Activated CD8-positive, alpha-beta T cell treated with anti-CD3 and anti-CD28 coated beads for 36 hours (primary cell): ENCODE data around the gene RIIAD1. TPM values are rescaled to one million over a fixed set of nuclear protein-coding genes. Genes with fewer than 3 reads are reported as not detected.
A peak's percentile ranks its signal among the peaks of the same experiment; 100 is the strongest.

Experiments
- ATAC-seq: fragments of 200-7000 bp; cut with Tn5 transposase; one replicate; pipeline ENCODE4 v1.10.0; 2021; ENCODE audit warnings: mild to moderate bottlenecking, moderate library complexity
- CTCF ChIA-PET: fragments of 350-600 bp; sonication (Branson Sonifier 250); formaldehyde crosslinking; loops from one replicate; lab custom pipeline; 2021; ENCODE audit warnings: antibody characterized with exemption; lab: Charles Lee
- POLR2A ChIA-PET: fragments of 350-600 bp; sonication (Branson Sonifier 250); formaldehyde crosslinking; loops from one replicate; lab custom pipeline; 2021; ENCODE audit warnings: antibody characterized with exemption; lab: Charles Lee
- DNase-seq: peaks from one replicate; pipeline ENCODE4 v3.0.0-alpha.2; 2020
- H3K27ac Mint-ChIP-seq: one replicate; pipeline ENCODE4 v1.8.0; 2021; ENCODE audit warnings: mild to moderate bottlenecking, mixed read lengths
- H3K27me3 Mint-ChIP-seq: one replicate; pipeline ENCODE4 v1.8.0; 2021; ENCODE audit warnings: mixed read lengths
- H3K36me3 Mint-ChIP-seq: one replicate; pipeline ENCODE4 v1.8.0; 2021; ENCODE audit warnings: low read depth, mixed read lengths
- H3K4me1 Mint-ChIP-seq: one replicate; pipeline ENCODE4 v1.8.0; 2021; ENCODE audit warnings: low read depth, mixed read lengths
- H3K4me3 Mint-ChIP-seq: one replicate; pipeline ENCODE4 v1.8.0; 2021; ENCODE audit warnings: mild to moderate bottlenecking, moderate library complexity, mixed read lengths
- H3K9me3 Mint-ChIP-seq: one replicate; pipeline ENCODE4 v1.8.0; 2021; ENCODE audit warnings: mixed read lengths
- intact Hi-C: fragments of 100-400 bp; cut with micrococcal nuclease; formaldehyde crosslinking; loops from one replicate; pipeline ENCODE4 v1.10.0; 2022
- total RNA-seq, 2 experiments: library from RNA; stranded (reverse); gene quantifications; one replicate each; pipeline ENCODE4 v1.2.3, GENCODE V29; 2021
- TF ChIP-seq, protein P1 (sequence below): fragments of 200-600 bp; IDR thresholded peaks from one replicate; pipeline ENCODE4 v1.8.0; 2022; ENCODE audit warnings: antibody characterized with exemption, mild to moderate bottlenecking

The RIIAD1 gene
- total RNA-seq, 2 experiments from 2014 or later = not detected

DNA sequence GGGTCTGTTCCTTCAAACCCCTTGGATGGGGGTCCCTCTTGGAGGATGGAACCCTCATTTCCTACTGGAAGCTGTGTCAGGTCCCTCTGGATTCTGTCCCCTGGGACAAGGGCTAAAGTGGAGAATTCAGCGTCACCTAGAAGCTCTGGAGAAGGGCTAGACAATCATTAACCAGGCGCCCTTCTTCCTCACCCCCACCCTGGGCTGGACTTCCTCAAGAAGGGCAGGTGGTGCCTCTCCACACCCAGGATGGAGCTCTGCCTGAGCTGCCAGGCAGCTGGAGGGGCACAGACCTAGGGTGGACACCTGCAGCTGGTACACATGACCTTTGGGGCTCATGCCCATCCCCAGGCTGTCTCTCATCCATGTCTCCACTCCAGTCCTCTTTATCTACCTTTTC, 8.3 kb upstream of the RIIAD1 start:
- intact Hi-C loops = no loop called here
- no peak overlapping the region for H3K4me3 Mint-ChIP-seq
- TF ChIP-seq, protein P1, sequence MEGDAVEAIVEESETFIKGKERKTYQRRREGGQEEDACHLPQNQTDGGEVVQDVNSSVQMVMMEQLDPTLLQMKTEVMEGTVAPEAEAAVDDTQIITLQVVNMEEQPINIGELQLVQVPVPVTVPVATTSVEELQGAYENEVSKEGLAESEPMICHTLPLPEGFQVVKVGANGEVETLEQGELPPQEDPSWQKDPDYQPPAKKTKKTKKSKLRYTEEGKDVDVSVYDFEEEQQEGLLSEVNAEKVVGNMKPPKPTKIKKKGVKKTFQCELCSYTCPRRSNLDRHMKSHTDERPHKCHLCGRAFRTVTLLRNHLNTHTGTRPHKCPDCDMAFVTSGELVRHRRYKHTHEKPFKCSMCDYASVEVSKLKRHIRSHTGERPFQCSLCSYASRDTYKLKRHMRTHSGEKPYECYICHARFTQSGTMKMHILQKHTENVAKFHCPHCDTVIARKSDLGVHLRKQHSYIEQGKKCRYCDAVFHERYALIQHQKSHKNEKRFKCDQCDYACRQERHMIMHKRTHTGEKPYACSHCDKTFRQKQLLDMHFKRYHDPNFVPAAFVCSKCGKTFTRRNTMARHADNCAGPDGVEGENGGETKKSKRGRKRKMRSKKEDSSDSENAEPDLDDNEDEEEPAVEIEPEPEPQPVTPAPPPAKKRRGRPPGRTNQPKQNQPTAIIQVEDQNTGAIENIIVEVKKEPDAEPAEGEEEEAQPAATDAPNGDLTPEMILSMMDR = no peak
- peaks cover 5% of the 10 kb centered on the region for H3K4me1 Mint-ChIP-seq
- peaks cover 29% of the 10 kb centered on the region for H3K27me3 Mint-ChIP-seq
- no peaks in the 10 kb centered on the region for H3K36me3 Mint-ChIP-seq
- POLR2A ChIA-PET = no interaction called here
- DNase-seq (no peak), ATAC-seq (no peak)
- no peaks in the 10 kb centered on the region for H3K9me3 Mint-ChIP-seq
- CTCF ChIA-PET = no interaction called here
- H3K27ac Mint-ChIP-seq = no peak overlapping the region

DNA sequence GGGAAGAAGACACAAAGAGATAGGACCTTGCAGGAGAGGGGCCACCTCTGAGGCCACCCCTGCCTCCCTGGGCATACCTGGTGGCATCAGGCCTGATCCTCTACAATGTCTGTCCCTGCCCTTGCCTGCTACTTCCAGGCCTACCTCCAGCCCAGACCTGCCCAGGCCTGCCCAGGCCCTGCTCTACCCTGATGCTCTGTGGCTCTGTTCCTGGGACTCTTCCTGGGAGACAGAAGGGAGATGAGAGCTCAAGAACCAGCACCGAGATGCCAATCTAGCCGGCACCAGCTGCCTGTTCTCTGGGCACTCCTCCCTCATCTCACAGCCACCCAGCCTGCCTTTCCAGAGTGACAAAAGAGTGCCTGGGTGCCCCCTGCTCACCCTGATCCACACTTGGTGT, 7.4 kb upstream of the RIIAD1 start:
- peaks cover 36% of the 10 kb centered on the region for H3K27me3 Mint-ChIP-seq

DNA sequence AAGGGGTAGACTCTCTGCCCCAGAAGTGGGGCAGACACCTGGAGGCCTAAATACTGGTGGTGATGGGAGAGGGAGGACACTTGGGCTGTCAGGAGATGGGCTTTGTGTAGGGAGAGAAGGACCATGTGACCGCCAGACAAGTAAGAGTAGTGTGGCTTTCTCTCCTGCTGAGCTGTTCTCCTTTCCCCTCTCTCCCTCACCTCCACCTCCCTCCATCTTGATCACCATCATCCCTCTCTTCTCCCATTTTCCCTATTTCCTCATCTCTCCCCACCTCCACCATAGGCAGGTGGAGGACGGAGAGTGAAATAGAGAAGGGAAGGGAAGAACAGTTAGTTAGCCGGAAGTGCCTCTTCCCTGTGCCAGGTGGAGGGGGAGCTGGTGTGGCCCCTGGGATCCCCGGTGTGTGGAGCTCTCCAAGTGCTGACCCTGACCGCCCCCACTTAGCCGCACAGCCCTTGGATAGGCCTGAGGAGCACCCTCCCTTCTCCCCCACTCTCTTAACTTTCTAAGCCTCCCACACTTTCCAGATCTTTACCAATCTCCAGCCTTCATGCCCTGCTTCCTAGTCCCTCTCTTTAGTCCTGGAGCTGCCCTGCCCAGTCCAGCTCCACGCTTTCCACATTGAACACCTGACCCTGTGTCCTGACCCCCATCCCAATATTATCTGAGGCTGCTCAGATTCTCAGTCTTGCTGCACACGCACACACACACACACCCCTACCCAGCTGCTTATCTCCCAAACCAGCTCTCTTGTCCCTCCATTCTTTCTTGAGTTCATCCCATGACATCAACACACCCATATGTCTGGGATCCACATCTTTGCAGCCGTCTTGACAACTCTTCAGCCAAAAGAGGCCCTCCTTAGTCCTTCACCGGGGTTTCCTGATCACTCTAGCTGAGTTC, 6.2 kb upstream of the RIIAD1 start:
- Mint-ChIP-seq H3K27me3 (peaks cover 44% of the 10 kb centered on the region), H3K9me3 (no peaks in the 10 kb centered on the region), H3K27ac (no peak overlapping the region), H3K4me3 (no peak overlapping the region), H3K4me1 (peaks cover 5% of the 10 kb centered on the region), H3K36me3 (no peaks in the 10 kb centered on the region)
- POLR2A ChIA-PET = no interaction called here
- TF ChIP-seq, protein P1 = no peak
- intact Hi-C loops = no loop called here
- CTCF ChIA-PET = interaction anchor here (0.6 to 3.3 kb wide), 3 partner anchors 19 to 121 kb away, joined by 3 to 12 read pairs (median 3); no protein-coding TSS in a partner anchor
- ATAC-seq (no peak), DNase-seq (no peak)

More for the DNA sequence above, 7.4 kb upstream of the RIIAD1 start:
- ChIA-PET POLR2A (no interaction called here), CTCF (no interaction called here)
- Mint-ChIP-seq H3K4me1 (peaks cover 5% of the 10 kb centered on the region), H3K27ac (no peak overlapping the region), H3K36me3 (no peaks in the 10 kb centered on the region), H3K9me3 (no peaks in the 10 kb centered on the region), H3K4me3 (no peak overlapping the region)
- intact Hi-C loops = no loop called here
- ATAC-seq (no peak), DNase-seq (no peak)
- TF ChIP-seq, protein P1 = no peak

DNA sequence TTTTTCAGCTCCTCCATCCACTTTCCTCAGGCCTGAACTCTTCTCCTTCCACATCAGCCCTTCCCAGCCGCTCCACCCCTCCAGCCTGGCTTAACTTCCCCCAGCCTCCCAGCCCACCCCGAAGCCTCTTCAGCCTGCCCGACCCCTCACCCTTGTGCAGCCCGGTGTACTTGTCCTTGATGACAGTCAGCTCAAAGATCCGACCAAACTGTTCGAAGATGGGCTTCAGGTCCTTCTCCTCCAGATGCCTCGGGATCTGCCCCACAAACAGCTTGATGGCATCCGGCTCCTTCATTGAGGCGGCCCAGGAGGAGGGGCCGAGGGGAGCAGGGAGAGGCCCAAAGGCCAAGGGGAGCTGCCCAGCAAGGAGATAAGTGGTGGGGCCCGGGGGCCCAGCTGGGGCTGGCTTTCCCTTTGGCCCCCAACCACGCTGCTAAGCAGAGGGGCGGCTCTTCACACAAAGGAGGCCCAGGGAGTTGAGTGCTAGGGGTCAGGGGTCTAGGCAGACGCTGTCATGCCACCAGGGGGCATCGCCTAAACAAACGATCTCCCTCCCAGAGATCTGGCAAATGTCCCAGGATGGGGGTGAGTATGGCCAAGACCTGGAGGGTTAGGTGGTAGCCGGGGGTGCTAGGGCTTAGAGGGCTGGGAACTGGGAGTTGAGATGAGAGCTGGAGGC, 5.5 kb upstream of the RIIAD1 start:
- peak; percentile 26 for DNase-seq
- ATAC-seq = no peak
- H3K27me3 Mint-ChIP-seq = peaks cover 49% of the 10 kb centered on the region
- TF ChIP-seq, protein P1 = peak; percentile 25
- H3K9me3 Mint-ChIP-seq = no peaks in the 10 kb centered on the region
- no peaks in the 10 kb centered on the region for H3K36me3 Mint-ChIP-seq
- no peak overlapping the region for H3K4me3 Mint-ChIP-seq
- H3K4me1 Mint-ChIP-seq = peaks cover 11% of the 10 kb centered on the region
- ChIA-PET POLR2A (no interaction called here), CTCF (interaction anchor here (0.6 to 3.3 kb wide), 5 partner anchors 19 to 138 kb away, joined by 3 to 12 read pairs (median 3); no protein-coding TSS in a partner anchor)
- no peak overlapping the region for H3K27ac Mint-ChIP-seq
- intact Hi-C loops = no loop called here

DNA sequence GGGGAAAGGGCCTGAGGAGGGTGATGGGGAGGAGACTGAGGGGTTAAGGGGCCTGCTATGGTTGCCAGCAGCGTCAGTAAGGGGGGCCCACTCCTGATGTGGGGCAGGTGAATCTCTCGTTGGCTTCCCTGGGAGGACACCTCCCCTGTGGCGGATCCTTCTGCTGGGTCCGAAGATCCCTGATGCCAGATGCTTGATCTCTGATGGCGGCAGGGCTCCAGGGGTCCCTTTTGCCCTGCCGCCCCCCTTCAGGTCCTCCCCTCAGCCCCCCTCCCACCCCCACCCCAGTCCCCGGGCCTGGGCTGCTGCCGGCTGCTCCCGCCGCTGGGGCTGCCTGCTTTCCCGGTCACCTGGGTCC, 4.9 kb upstream of the RIIAD1 start:
- Mint-ChIP-seq H3K4me3 (no peak overlapping the region), H3K4me1 (peaks cover 14% of the 10 kb centered on the region), H3K36me3 (no peaks in the 10 kb centered on the region), H3K27me3 (peaks cover 49% of the 10 kb centered on the region), H3K27ac (no peak overlapping the region), H3K9me3 (no peaks in the 10 kb centered on the region)
- intact Hi-C loops = no loop called here
- ATAC-seq (no peak), DNase-seq (no peak)
- CTCF ChIA-PET = interaction anchor here (1.0 to 3.3 kb wide), 4 partner anchors 11 to 138 kb away, joined by 3 to 12 read pairs (median 3); no protein-coding TSS in a partner anchor
- POLR2A ChIA-PET = interaction anchor here (1.0 kb wide), 1 partner anchor 19 kb away, joined by 3 read pairs; no protein-coding TSS in a partner anchor
- TF ChIP-seq, protein P1 = no peak
